ENCODE results near the gene KRT7. TPM values are rescaled to one million over a fixed set of nuclear protein-coding genes. Genes with fewer than 3 reads are reported as not detected.

Gene KRT7
- total and polyA plus RNA-seq, 2 donors (not counting 3 experiments of a cell fraction or from before 2014, with no cell fraction given), result 120 to 293 TPM

GRCh38 chr12:52188658-52189057 is 44.4 kb upstream of the KRT7 start:
- no peak overlapping the region for H3K9ac ChIP-seq (replicated peaks; ENCODE audit: extremely low read depth, insufficient read depth, low read length)
- CTCF ChIA-PET, result interaction anchor here (4.2 to 12.0 kb wide), 3 partner anchors 12 to 25 kb away, joined by 21 to 138 read pairs (median 34); no protein-coding TSS in a partner anchor

More at GRCh38 chr12:52188658-52189057, 44.4 kb upstream of the KRT7 start:
- Histone ChIP-seq H2AFZ (ENCODE audit: low read depth, low read length) (no peak overlapping the region), H3K9me3 (replicated peaks; ENCODE audit: control insufficient read depth, insufficient read depth, low read length) (no peaks in the 10 kb centered on the region), H3K4me1 (ENCODE audit: control insufficient read depth, extremely low read depth, insufficient read depth, low read length) (peaks cover 82% of the 10 kb centered on the region), H3K79me2 (ENCODE audit: control insufficient read depth, insufficient read depth, low read length) (no peaks in the 10 kb centered on the region), H3K36me3 (ENCODE audit: control insufficient read depth in 2 of 2, extremely low read depth in 1 of 2, insufficient read depth in 2 of 2, low read length in 2 of 2) (no peaks in the 10 kb centered on the region), H3K27ac (ENCODE audit: insufficient read depth, low read depth, low read length) (no peak overlapping the region), H3K4me3 (replicated peaks in 1 of 3; ENCODE audit: insufficient read depth in 1 of 3, low read depth in 1 of 3, low read length in 3 of 3) (no peak overlapping the region), H4K20me1 (replicated peaks; ENCODE audit: control insufficient read depth, extremely low read depth, insufficient read depth, low read length) (no peaks in the 10 kb centered on the region), H3K9me1 (replicated peaks; ENCODE audit: control insufficient read depth, extremely low read depth, insufficient read depth, low read length) (no peaks in the 10 kb centered on the region), H3K4me2 (ENCODE audit: insufficient read depth, low read length) (no peak overlapping the region), H3K27me3 (ENCODE audit: control insufficient read depth in 2 of 2, insufficient read depth in 2 of 2, low read length in 2 of 2) (no peaks in the 10 kb centered on the region)
- BruUV-seq (replicated peaks), result no TSS peak
- POLR2A ChIA-PET, result interaction anchor here (1.7 kb wide), 1 partner anchor 182 kb away, joined by 3 read pairs; no protein-coding TSS in a partner anchor
- FAIRE-seq (no peak), DNase-seq (ENCODE audit: low read depth, low spot score) (no peak)
- intact Hi-C loops (cut with micrococcal nuclease), result no loop called here
- TF ChIP-seq EZH2 (IDR thresholded peaks at IDR 0.05; ENCODE audit: borderline replicate concordance, low read depth, low read length, severe bottlenecking), result no peak
- no peak for TF ChIP-seq POLR2A (IDR thresholded peaks at IDR 0.05; ENCODE audit: low read depth, low read length)
- TF ChIP-seq MYC (IDR thresholded peaks at IDR 0.05; ENCODE audit: low read depth, low read length), result no peak
- TF ChIP-seq MAX (IDR thresholded peaks at IDR 0.05; ENCODE audit: insufficient read depth, insufficient read length), result no peak
- no peak for TF ChIP-seq POLR2AphosphoS5 (IDR thresholded peaks at IDR 0.05; ENCODE audit: insufficient read depth, low read depth, low read length)
- TF ChIP-seq JUN (IDR thresholded peaks at IDR 0.05; ENCODE audit: borderline replicate concordance, insufficient read depth, insufficient read length, low read depth), result no peak
- TF ChIP-seq FOS (IDR thresholded peaks at IDR 0.05; ENCODE audit: borderline replicate concordance, insufficient read depth, low read length), result no peak
- TF ChIP-seq CTCF (IDR thresholded peaks at IDR 0.05; ENCODE audit: extremely low read depth in 1 of 2, insufficient read depth in 1 of 2, low read depth in 1 of 2, low read length in 2 of 2), result no peak
- TF ChIP-seq GATA2 (IDR thresholded peaks at IDR 0.05; ENCODE audit: insufficient read depth, insufficient read length, low read depth, low read length), result no peak
- dilution Hi-C loops (cut with MboI; ENCODE audit: extremely low pct_ligation_motif_present, low sequenced_read_pairs), result no loop called here
